GM18526 (cell line): ENCODE data around the gene KRTAP10-8.

Source experiments
- POLR2A ChIP-seq: IDR thresholded peaks from 3 replicates; pipeline ENCODE4 v1.6.1; 2011; ENCODE audit not compliant: insufficient read length; ENCODE audit errors: extremely low read depth

The KRTAP10-8 gene

DNA sequence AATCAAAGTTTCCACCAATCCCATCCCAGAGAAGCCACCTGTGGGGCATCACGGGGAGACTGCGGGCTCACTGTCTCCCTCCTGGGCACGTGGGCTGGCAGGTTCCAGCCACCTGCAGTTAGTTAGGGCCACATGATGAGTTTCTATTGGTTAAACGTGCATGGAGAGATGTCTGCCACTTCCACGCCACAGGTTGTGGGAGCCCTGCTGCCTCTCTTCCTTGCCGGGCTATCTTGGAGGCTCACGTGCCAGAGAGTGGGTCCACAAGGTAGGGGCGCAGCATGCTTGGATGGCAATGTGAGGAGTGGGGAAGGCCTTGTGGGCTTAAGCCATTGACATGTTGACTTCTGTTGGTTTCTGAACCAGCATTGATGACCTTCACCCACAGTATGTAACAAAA, 8.0 kb upstream of the KRTAP10-8 start:
- TF ChIP-seq POLR2A = no peak

DNA sequence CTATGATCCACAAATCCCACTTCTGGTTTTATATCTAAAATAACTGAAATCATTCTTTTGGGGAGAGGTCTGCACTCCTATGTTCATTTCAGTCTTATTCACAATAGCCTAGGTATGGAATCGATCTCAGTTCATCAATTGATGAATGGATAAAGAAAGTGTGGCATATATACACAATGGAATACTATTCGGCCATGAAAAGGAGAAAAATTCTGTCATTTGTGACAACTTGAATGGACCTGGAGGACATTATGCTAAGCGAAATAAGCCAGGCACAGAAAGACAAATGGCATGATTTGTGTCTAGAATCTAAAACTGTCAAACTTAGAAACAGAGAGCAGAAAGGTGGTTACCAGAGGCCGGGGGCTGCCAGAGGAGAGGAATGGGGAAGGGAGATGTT, 5.4 kb upstream of the KRTAP10-8 start:
- TF ChIP-seq POLR2A = no peak

DNA sequence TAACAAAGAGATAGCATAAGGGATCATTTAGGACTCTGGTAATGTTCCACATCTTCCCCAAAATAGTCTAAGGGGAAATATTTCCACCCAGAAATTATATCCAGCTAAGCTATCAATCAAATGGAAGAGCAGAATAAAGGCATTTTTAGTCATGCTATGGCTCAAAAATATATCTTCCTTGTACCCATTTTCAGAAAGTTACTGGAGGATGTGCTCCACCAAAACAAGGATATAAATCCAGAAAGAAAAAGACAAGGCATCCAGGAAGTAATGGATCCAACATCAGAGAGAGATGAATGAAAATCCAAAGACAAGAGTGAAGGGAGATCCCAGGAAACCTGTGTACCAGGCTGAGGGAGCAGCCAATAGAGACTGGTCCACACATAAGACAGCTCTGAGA, 2.7 kb upstream of the KRTAP10-8 start:
- TF ChIP-seq POLR2A = no peak

DNA sequence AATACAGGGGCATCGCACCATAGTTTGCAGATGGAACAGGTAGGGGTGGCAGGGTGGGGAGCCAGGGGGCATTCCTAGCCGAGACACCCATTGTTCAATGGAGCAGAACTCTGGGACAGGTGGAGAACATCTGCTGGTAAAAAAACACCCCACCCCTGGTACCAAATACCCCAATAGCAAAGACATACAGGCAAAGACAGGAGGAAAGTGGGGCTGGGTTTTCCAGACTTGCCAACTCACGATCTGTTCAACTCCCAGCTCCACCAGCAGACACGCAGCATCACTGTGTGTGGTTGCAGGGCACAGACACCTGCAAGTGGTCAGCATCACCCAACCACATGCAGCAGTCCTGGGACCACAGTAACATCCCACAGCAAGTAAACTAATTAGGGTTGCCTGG, 328 bp upstream of the KRTAP10-8 start:
- no peak for TF ChIP-seq POLR2A

DNA sequence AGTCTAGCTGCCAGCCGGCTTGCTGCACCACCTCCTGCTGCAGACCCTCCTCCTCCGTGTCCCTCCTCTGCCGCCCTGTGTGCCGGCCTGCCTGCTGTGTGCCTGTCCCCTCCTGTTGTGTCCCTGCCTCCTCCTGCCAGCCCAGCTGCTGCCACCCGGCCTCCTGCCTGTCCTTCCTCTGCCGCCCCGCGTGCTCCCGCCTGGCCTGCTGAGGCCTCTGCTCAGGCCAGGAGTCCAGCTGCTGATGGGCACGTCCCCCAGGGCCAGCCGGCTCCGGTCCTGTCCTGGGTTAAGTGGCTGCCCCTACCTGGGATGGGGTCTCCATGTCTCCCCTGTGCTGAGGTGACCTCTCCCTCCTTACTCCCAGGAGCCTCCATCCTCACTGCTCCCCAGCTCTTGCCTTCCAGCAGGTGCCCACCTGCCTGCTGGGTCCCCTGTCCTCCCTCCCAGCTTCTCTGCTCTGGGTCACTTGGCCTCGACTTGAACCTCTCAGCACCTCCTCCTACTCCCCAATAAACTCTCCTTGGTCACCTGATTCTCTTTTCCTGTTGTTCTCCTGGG, 870 bp downstream of the KRTAP10-8 start:
- TF ChIP-seq POLR2A = no peak

DNA sequence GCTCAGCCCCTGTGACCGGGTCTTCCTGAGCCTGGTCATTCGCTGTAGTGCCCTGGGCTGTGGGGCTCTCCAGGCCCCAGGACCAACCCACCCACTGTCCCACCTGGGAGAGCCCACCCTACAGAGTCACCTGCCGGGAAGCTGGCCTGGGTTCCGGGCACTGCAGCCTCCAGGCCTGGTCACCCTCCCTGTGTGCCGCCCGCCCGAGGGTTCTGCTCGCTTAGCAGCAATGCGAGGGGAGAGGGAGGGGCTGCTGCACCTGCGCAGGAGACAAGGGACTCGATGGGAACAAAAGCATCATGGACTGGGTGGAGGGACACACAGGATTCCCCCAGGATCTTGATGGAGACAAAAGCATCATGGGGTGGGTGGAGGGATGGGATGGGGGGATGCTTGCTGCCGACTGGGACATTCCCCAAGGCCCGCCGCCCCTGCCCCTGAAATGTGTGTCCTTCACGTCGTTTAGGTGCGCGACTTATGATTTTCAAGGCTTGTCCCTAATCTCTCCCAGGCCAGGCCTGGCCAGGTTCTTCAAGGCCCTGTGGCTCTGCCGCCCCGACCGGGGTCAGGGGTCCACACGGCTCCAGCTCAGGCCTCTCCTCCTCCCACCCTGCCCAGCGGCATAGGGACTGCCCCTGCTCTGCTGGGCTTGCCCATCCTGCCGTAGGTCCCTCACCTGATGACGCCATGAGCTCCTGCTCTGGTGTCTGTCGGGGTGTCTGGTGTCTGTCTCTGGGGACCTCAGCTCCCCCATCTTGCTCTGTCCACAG, 1.7 kb downstream of the KRTAP10-8 start:
- TF ChIP-seq POLR2A = no peak

DNA sequence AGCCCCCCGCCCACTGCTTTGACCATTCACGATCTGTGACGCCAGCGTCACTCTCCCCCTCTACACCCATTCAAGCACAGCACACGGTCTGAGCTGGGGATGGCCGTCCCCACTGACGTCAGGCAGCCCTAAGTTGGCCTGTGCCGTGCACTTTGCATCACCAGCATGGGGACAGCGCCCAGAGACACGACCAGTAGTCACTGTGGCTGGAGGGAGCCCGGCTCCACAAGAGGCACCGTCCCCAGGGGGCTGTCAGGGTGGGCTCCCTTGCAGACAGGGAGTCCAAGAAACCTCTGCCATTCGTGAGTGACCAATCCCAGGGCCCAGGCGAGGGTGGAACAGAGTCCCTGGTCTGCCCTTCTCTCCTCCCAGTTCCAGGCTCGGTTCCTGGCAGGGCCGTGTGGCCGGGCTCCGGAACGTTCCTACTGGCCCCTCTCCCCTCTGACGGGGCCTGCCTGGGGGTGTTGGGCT, 2.3 kb downstream of the KRTAP10-8 start:
- TF ChIP-seq POLR2A = no peak

DNA sequence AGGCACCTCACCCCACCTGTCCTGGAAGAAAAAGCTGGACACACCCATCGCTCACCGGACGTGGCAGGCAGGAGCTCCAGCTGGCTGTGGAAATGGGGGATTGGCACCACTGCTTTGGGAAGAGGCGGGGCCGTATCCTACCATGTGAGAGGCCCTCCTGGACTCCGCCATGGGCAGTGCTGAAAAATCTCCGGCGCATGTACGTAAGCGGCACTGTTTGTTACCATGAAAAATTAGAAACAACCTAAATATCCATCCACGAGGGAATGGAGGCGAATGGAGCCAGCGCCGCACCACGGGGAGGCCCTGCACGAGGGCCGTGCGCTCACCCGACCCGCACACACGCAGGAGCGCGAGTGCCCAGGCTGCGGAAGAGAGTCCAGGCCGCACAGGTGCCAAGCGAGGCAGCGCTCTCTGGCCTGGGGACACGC, 3.1 kb downstream of the KRTAP10-8 start:
- TF ChIP-seq POLR2A = no peak

DNA sequence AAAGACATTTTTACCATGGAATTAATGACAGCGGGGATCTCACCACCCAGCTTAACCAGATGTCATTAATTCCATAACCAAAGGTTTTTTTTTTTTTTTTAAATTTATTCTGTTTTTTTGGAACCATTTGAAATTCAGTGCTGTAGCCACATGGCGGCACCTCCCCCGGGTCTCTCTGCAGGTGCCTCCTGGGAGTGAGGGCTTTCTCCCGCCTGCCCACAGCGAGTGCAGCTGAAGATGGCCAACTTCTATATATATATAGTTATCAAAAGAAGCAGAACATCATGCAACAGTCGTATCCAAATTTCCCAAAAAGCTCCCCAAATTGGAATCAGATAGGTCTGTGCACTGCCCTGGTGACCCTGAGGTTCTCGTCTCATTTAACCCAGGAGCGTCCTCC, 3.6 kb downstream of the KRTAP10-8 start:
- no peak for TF ChIP-seq POLR2A

DNA sequence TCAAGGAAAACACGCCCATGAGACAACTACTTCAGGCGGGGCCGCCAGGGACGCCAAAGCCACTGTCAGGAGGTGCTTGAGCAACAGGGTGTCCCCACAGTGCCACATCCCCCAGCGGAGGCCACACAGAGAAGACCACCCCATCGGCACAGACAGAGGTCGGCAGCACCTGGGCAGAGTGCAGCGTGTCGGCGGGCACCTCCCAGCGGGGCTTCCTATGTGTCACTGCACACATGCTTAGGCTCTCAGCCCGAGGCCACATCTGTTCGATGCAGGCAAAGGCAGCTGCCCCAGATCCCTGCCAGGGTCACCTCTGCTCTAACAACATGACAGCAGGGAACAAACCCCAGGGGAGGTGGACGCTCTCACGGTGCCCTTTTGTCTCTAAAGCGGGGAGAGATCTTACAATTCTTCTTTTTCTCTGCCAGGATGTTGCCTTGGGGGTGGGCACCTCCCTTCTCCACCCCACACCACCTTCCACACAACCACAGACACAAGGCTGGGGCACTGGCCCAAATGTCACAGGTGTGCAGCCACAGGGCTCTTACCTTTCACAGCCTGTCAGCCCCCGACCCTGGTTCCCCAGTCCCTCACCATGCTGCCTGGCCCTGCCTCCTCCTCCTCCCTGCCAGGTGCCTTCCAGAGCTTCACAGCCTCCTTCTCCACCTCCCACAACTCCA, 4.2 kb downstream of the KRTAP10-8 start:
- TF ChIP-seq POLR2A = no peak

DNA sequence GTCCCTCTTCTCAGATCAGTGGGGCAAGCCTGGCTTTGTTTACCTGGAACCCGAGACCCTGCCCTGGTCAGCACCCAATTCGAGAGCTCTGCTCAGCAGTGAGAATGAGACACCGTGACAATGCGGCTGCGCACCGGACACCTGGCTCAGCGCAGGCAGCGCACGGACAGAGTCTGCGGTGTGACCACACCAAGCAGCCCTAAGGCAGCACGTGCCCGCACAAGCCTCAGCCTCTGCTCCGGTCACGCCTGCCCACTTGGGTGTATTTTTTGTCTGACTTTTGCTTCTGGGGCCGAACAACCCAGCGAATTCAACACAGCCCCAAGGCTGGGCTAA, 4.7 kb downstream of the KRTAP10-8 start:
- no peak for TF ChIP-seq POLR2A

DNA sequence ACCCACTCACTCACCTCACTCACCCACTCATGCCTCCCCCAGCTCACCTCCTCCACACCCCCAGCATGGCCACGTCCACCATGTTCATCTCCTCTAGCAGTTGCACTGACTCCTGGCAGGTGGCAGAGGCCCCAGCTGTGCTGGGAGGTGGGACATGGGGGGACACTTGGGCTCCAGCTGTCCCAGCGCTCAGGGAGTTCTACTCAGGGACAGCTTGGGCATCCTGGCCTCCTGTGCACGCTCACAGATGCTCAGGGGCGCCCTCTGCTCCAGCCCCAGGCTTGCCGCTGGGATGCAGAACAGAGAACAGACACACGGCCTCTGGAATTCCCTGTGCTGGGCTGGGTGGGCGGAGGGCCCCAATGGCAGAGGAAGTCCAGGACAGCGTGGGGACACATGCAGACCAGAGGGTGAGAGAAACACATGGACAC, 5.2 kb downstream of the KRTAP10-8 start:
- no peak for TF ChIP-seq POLR2A

DNA sequence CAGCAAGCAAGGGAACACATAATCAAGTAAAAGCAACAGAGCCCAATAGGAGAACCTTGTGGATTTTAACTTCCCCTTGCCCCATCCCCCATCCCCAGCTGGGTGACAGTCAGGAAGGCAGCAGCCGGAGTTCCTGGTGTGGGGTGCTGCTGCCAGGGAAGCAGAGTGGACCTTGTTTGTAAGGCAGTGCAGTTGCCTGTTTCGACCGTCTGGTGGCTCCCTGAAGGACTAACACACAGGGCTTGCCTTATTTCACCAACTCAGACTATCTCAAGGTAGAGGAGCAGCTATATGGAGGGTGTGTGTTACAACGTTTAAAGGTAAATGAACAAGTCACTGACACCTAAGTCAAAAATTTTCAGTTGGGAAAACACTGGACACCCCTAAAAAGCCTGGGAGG, 6.6 kb downstream of the KRTAP10-8 start:
- no peak for TF ChIP-seq POLR2A

DNA sequence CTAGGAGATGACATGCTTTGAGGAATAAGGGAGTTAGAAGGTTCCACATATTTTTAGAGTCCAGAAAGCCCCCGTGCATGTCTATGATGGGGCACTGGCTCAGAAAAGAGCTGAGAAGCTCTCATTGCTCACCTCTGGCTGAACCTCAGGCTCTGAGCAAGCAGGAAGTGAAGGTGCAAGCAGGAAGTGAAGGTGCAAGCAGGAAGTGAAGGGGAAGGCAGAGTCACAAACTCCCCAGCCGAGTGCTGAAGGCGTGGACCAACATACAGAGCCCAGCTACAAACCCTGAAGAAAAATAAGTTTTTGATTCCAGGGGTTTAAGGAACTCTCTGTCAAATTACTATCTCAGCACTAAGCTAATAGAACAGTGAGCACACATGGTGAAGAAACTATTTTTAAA, 7.0 kb downstream of the KRTAP10-8 start:
- TF ChIP-seq POLR2A = no peak

DNA sequence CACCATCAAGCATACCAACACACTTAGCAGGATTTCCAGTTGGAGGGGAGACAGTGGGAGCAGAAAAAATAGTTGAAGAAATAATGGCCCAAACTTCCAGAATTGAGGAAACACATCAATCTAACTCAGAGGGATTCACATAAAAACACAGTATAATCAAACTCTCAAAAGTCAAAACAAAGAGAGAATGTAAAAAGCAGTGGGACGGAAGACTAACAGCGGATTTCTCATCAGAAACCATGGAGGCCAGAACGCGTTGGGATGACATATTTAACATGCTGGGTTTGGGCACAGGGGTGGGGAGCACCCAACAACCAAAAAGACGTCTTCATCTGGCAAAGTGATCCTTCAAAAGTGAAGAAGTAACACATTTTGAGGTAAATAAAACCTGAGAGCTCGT, 8.0 kb downstream of the KRTAP10-8 start:
- TF ChIP-seq POLR2A = no peak

DNA sequence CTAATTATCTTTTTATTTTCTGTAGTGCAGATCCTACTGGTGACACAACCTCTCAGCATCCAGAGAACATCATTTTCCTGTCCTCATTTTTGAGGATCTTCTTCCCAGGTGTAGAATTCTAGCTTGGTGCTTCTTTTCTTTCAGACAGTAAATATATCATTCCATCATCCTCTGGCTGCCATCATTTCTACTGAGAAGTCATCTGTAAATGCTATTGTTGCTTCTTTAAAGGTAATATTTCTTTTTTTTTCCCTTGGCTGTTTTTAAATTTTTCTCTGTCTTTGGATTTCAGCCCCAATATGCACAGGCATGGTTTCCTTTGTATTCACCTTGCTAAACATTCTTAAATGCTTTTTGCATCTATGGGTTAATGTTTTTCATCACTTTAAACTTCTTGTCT, 11.7 kb downstream of the KRTAP10-8 start:
- TF ChIP-seq POLR2A = no peak
